Gastroesophageal sphincter (tissue), 4 donors: ENCODE measurements around the gene MEIS3. TPM values are rescaled to one million over a fixed set of nuclear protein-coding genes. Genes with fewer than 3 reads are reported as not detected.

ENCODE experiments used
- ATAC-seq: fragments of 150-250 bp; one replicate; pipeline ENCODE4 v1.9.1; 2016; ENCODE audit warnings: mild to moderate bottlenecking, moderate library complexity
- H3K27ac ChIP-seq, 4 donors: fragments of 200-600 bp; sonication (generic) in 3 of 4; 1 replicate in 3 of 4; 2 replicates in 1 of 4; pipeline ENCODE4 v1.5.1; 2016 to 2019
- H3K27me3 ChIP-seq: fragments of 200-600 bp; sonication (generic); one replicate; pipeline ENCODE4 v1.5.1; 2019
- H3K36me3 ChIP-seq, 2 donors: fragments of 200-600 bp; sonication (generic); one replicate each; pipeline ENCODE4 v1.5.1; 2019; ENCODE audit warnings: control low read depth in 1 of 2
- H3K4me1 ChIP-seq, 3 donors: fragments of 200-600 bp; sonication (generic); 1 replicate in 2 of 3; 2 replicates in 1 of 3; pipeline ENCODE4 v1.5.1; 2016 to 2019; ENCODE audit warnings: control low read depth in 2 of 3
- H3K4me3 ChIP-seq, 2 donors: fragments of 200-600 bp; sonication (generic); one replicate each; pipeline ENCODE4 v1.5.1; 2019; ENCODE audit warnings: mild to moderate bottlenecking in 1 of 2, moderate library complexity in 1 of 2
- H3K9me3 ChIP-seq, 3 donors: fragments of 200-600 bp; sonication (generic); one replicate each; pipeline ENCODE4 v1.5.1; 2017 to 2019; ENCODE audit warnings: control low read depth in 2 of 3
- CTCF ChIP-seq, 4 experiments: fragments of 200-600 bp in 2 of 4; fragments of 450-650 bp in 2 of 4; sonication (generic) in 1 of 4; IDR thresholded peaks; one replicate each; pipeline ENCODE4 v1.5.1; 2017 to 2019; ENCODE audit warnings: antibody characterized with exemption in 4 of 4, mild to moderate bottlenecking in 2 of 4, moderate library complexity in 2 of 4
- EP300 ChIP-seq: sonication (generic); formaldehyde crosslinking; IDR thresholded peaks from one replicate; pipeline ENCODE4 v1.6.1; 2017; ENCODE audit warnings: antibody characterized with exemption, mild to moderate bottlenecking
- POLR2A ChIP-seq, 2 donors: fragments of 450-650 bp; IDR thresholded peaks; one replicate each; pipeline ENCODE4 v1.6.1; 2017; ENCODE audit warnings: antibody characterized with exemption in 2 of 2, mild to moderate bottlenecking in 2 of 2, moderate library complexity in 1 of 2
- POLR2AphosphoS5 ChIP-seq: sonication (generic); formaldehyde crosslinking; IDR thresholded peaks from one replicate; pipeline ENCODE4 v1.6.1; 2017; ENCODE audit warnings: antibody characterized with exemption
- WGBS, 2 donors: methylation state at CpG; one replicate each; pipeline ENCODE4 v1.1.5; 2018; ENCODE audit warnings: low coverage in 1 of 2; 5-methylcytosine and 5-hydroxymethylcytosine counted together
- total RNA-seq, 4 donors: library from RNA; depleted of rRNA; stranded (reverse); fragments of >200 nt; gene quantifications; one replicate each; pipeline ENCODE4 v1.1.0, GENCODE V29; 2016

Gene MEIS3
- total RNA-seq, 4 donors from 2014 or later, result 23.5 to 37.2 (median 30.3) TPM

DNA sequence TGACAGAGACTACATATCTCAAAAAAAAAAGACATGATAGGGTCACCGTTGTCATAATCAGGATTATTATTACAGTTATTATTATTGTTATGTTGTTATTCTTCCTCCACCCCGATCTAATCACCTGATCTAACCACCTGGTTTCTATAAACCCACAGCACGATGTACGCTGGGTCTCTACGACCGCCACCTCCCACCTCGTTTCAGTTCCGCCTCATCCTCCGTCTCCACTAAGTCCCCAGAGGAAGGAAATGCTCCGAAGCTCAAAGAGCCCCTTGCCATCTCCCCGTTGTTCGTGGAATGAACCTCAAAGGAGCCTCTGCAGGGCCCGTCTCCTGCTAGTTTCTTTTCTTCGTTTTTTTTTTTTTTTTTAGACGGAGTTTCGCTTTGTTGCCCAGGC lies 15.9 kb upstream of the MEIS3 start:
- Histone ChIP-seq H3K9me3 (no peaks in the 10 kb centered on the region), H3K27ac (no peak overlapping the region), H3K4me3 (no peak overlapping the region), H3K4me1 (peaks cover 0 to 17% (median 2%) of the 10 kb centered on the region in 3 donors), H3K27me3 (peaks cover 52% of the 10 kb centered on the region), H3K36me3 (no peaks in the 10 kb centered on the region)
- 48 to 72% methylated on average over 9 to 16 of the region's 16 CpGs for WGBS, 2 donors
- no peak for TF ChIP-seq CTCF (IDR thresholded peaks at IDR 0.05)
- TF ChIP-seq EP300, result no peak
- TF ChIP-seq POLR2AphosphoS5, result no peak
- no peak for TF ChIP-seq POLR2A (IDR thresholded peaks at IDR 0.05)
- no peak for ATAC-seq

DNA sequence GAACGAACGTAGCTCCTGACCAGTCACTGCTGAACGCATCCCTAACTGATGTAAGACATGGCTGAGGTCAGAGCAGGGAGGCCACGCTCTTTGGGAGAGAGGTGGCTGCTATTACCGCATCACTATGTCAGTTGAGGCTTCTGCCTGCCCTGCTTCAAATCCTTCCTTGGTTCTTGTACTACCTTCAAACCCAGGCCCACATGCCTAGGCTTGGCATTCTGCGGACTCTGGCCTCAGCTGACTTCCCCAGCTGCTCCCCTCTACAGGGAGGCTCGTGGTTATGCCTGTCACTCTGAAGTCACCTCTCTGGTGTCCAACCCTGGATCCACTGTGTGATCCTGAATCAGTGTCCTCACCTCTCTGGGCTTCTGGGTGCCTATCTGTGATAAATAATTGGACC lies 14.8 kb upstream of the MEIS3 start:
- TF ChIP-seq POLR2A (IDR thresholded peaks at IDR 0.05) (no peak), POLR2AphosphoS5 (no peak), EP300 (no peak), CTCF (IDR thresholded peaks at IDR 0.05) (no peak)
- Histone ChIP-seq H3K27ac (no peak overlapping the region), H3K9me3 (no peaks in the 10 kb centered on the region), H3K27me3 (peaks cover 63% of the 10 kb centered on the region), H3K4me1 (peaks cover 0 to 28% (median 6%) of the 10 kb centered on the region in 3 donors), H3K4me3 (no peak overlapping the region), H3K36me3 (no peaks in the 10 kb centered on the region)
- WGBS, 2 donors, result 69% methylated on average over 5 of the region's 7 CpGs; no CpG with 5 or more reads in 1 of the 2 donors
- no peak for ATAC-seq

- WGBS, 2 donors, result 30% methylated on average over 1 of the region's 1 CpG; no CpG with 5 or more reads in 1 of the 2 donors
- H3K36me3 ChIP-seq, result no peaks in the 10 kb centered on the region
- no peaks in the 10 kb centered on the region for H3K9me3 ChIP-seq
- ATAC-seq, result no peak
- H3K27me3 ChIP-seq, result peaks cover 69% of the 10 kb centered on the region
- peaks cover 0 to 37% (median 14%) of the 10 kb centered on the region in 3 donors for H3K4me1 ChIP-seq
- no peak overlapping the region for H3K27ac ChIP-seq
- TF ChIP-seq EP300 (no peak), CTCF (IDR thresholded peaks at IDR 0.05) (no peak), POLR2A (IDR thresholded peaks at IDR 0.05) (no peak), POLR2AphosphoS5 (no peak)
- no peak overlapping the region for H3K4me3 ChIP-seq
Observed at GRCh38 chr19:47433121-47433520, 13.8 kb upstream of the MEIS3 start.

DNA sequence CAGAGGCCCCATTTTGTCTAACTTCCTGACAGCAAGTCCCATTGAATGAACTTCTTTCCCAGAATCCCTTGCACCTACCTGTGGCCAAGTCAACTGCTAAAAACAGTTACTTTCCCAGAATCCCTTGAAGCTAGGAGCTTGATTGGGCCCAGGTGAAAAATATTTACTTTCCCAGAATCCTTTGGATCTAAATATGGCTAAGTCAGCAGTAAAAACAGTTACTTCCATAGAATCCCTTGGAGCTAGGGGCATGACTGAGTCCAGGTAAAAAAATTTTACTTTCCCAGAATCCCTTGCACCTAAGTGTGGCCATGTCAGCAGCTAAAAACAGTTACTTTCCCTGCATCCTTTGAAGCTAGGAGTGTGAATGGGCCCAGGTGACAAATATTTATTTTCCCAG lies 13.2 kb upstream of the MEIS3 start:
- H3K36me3 ChIP-seq, result no peaks in the 10 kb centered on the region
- peaks cover 0 to 43% (median 18%) of the 10 kb centered on the region in 3 donors for H3K4me1 ChIP-seq
- TF ChIP-seq CTCF (IDR thresholded peaks at IDR 0.05) (no peak), EP300 (no peak), POLR2AphosphoS5 (no peak), POLR2A (IDR thresholded peaks at IDR 0.05) (no peak)
- no peak for ATAC-seq
- peaks cover 69% of the 10 kb centered on the region for H3K27me3 ChIP-seq
- no peak overlapping the region for H3K27ac ChIP-seq
- no peak overlapping the region for H3K4me3 ChIP-seq
- no peaks in the 10 kb centered on the region for H3K9me3 ChIP-seq

DNA sequence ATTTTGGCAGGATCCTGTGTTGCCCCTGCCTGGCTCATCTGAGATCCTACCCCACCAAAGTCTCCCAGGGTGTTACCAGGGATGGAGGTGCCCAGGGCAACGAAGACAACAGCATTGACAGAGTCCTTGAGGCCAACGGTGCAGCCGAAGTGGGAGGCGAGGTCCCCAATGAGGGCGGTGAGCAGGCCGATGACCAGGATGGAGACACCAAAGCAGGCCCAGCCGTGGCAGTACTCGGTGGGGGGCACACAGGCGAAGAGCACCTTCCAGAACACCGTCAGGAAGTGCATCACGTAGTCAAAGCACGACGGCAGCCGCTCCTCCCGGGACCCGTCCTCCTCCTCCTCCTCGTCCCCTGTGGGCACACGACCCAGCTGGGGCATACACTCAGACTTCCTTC lies 12.8 kb upstream of the MEIS3 start:
- H3K4me1 ChIP-seq, result peaks cover 0 to 48% (median 21%) of the 10 kb centered on the region in 3 donors
- 86 to 92% methylated on average over 5 to 12 of the region's 18 CpGs for WGBS, 2 donors
- no peaks in the 10 kb centered on the region for H3K36me3 ChIP-seq
- TF ChIP-seq POLR2AphosphoS5, result no peak
- no peak for TF ChIP-seq EP300
- no peak for TF ChIP-seq POLR2A (IDR thresholded peaks at IDR 0.05)
- no peak for TF ChIP-seq CTCF (IDR thresholded peaks at IDR 0.05)
- no peak overlapping the region for H3K27ac ChIP-seq
- no peak overlapping the region for H3K4me3 ChIP-seq
- no peak for ATAC-seq
- H3K9me3 ChIP-seq, result no peaks in the 10 kb centered on the region
- peaks cover 69% of the 10 kb centered on the region for H3K27me3 ChIP-seq
